ENCODE measurements around the gene LYG1. TPM values are rescaled to one million over a fixed set of nuclear protein-coding genes. Genes with fewer than 3 reads are reported as not detected.
"Not testable (repeated sequence)": the region's sequence is repeated elsewhere in the genome, so short reads cannot be mapped to it uniquely, and the experiment has no call there.

The LYG1 gene
- total and polyA plus RNA-seq, 9 of the 15 experiments (the other 6 are each of a cell fraction or from before 2014, with no cell fraction given), result 0.64 to 2.6 (median 1.2) TPM

DNA sequence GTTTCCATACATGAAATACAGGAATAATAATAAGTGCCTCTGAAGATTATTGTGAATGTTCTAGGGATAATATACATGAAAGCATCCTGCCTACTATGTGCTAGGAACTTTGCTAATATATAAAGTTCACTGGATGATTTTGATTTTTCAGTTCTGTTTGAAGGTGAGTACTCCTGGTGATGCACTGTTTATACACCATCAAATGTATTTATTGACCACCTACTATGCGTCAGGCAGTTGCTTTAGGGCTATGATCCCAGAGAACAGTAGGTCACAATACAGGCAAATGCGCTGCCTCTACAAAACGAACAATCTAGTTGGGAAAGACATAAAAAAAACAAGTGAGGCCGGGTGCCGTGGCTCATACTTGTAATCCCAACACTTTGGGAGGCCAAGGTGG, 24.4 kb upstream of the LYG1 start:
- Histone ChIP-seq H3K36me3 (ENCODE audit: control insufficient read depth, insufficient read depth, low read length) (peaks cover 90% of the 10 kb centered on the region), H3K4me2 (ENCODE audit: insufficient read depth, low read length) (no peak overlapping the region), H3K9me1 (ENCODE audit: control insufficient read depth, insufficient read depth, low read length) (no peaks in the 10 kb centered on the region), H3K27ac (ENCODE audit: extremely low read depth, low read depth, low read length) (no peak overlapping the region), H3K4me1 (replicated peaks in 1 of 2; ENCODE audit: control insufficient read depth in 2 of 2, insufficient read depth in 2 of 2, low read length in 2 of 2) (no peaks in the 10 kb centered on the region), H3K9ac (ENCODE audit: insufficient read depth in 1 of 2, low read depth in 2 of 2, low read length in 2 of 2) (no peak overlapping the region), H3K9me3 (replicated peaks; ENCODE audit: control insufficient read depth, insufficient read depth, low read depth, low read length) (no peaks in the 10 kb centered on the region), H2AFZ (ENCODE audit: low read depth, low read length) (no peak overlapping the region), H4K20me1 (replicated peaks; ENCODE audit: control insufficient read depth, insufficient read depth, low read length) (no peaks in the 10 kb centered on the region), H3K79me2 (ENCODE audit: control insufficient read depth, insufficient read depth, low read length) (peaks cover 2% of the 10 kb centered on the region), H3K4me3 (no peak overlapping the region), H3K27me3 (ENCODE audit: control insufficient read depth in 2 of 2, insufficient read depth in 2 of 2, low read length in 2 of 2) (no peaks in the 10 kb centered on the region)
- ATAC-seq (no peak), FAIRE-seq (no peak), DNase-seq (ENCODE audit: extremely low read depth in 1 of 4, low spot score in 3 of 4) (no peak)
- no TSS peak for BruUV-seq (replicated peaks)
- CTCF ChIA-PET (ENCODE audit: low intra/inter-chr PET ratio), result no interaction called here
- in situ Hi-C loops (cut with MboI), result no loop called here
- 98% methylated on average over 5 of the region's 5 CpGs for WGBS (ENCODE audit: insufficient coverage, low coverage, missing lambda C conversion rate)
- POLR2A ChIA-PET, result no interaction called here
- intact Hi-C loops (cut with micrococcal nuclease), result no loop called here
- TF ChIP-seq ZKSCAN1 (IDR thresholded peaks at IDR 0.05; ENCODE audit: low read depth, low read length) (peak; percentile 92), ZNF57 (CRISPR knock-in tag; IDR thresholded peaks at IDR 0.05) (no peak), ZNF717 (CRISPR knock-in tag; IDR thresholded peaks at IDR 0.05) (no peak), KAT2B (IDR thresholded peaks at IDR 0.05; ENCODE audit: low read depth, low read length) (no peak), ZNF217 (CRISPR knock-in tag; IDR thresholded peaks at IDR 0.05) (no peak)

DNA sequence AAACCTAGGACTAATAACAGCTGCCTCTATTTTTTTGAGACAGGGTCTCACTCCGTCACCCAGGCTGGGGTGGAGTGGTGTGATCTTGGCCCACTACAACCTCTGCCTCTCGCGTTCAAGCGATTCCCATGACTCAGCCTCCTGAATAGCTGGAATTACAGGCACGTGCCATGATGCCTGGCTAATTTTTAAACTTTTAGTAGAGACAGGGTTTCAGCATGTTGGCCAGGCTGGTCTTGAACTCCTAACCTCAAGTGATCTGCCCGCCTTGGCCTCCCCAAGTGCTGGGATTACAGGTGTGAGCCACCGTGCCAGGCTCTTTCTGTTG, 16.8 kb upstream of the LYG1 start:
- in situ Hi-C loops (cut with MboI); H3K79me2 ChIP-seq (ENCODE audit: control insufficient read depth, insufficient read depth, low read length); H3K4me3 ChIP-seq; intact Hi-C loops (cut with micrococcal nuclease); H3K27ac ChIP-seq (ENCODE audit: extremely low read depth, low read depth, low read length); H2AFZ ChIP-seq (ENCODE audit: low read depth, low read length); CTCF ChIA-PET (ENCODE audit: low intra/inter-chr PET ratio); H3K4me1 ChIP-seq (replicated peaks in 1 of 2; ENCODE audit: control insufficient read depth in 2 of 2, insufficient read depth in 2 of 2, low read length in 2 of 2); H3K9me3 ChIP-seq (replicated peaks; ENCODE audit: control insufficient read depth, insufficient read depth, low read depth, low read length); H3K4me2 ChIP-seq (ENCODE audit: insufficient read depth, low read length); H3K27me3 ChIP-seq (ENCODE audit: control insufficient read depth in 2 of 2, insufficient read depth in 2 of 2, low read length in 2 of 2); H3K9me1 ChIP-seq (ENCODE audit: control insufficient read depth, insufficient read depth, low read length); ATAC-seq; H3K9ac ChIP-seq (ENCODE audit: insufficient read depth in 1 of 2, low read depth in 2 of 2, low read length in 2 of 2); FAIRE-seq; DNase-seq (ENCODE audit: extremely low read depth in 1 of 4, low spot score in 3 of 4); H4K20me1 ChIP-seq (replicated peaks; ENCODE audit: control insufficient read depth, insufficient read depth, low read length); BruUV-seq (replicated peaks): not testable (repeated sequence)
- POLR2A ChIA-PET, result interaction anchor here (1.7 kb wide), 1 partner anchor 17 kb away, joined by 3 read pairs; no protein-coding TSS in a partner anchor
- H3K36me3 ChIP-seq (ENCODE audit: control insufficient read depth, insufficient read depth, low read length), result peaks cover 57% of the 10 kb centered on the region
- 95% methylated on average over 6 of the region's 7 CpGs for WGBS (ENCODE audit: insufficient coverage, low coverage, missing lambda C conversion rate)
